Muscle of leg (tissue), 11 donors: ENCODE measurements around the gene DUSP8. TPM values are rescaled to one million over a fixed set of nuclear protein-coding genes. Genes with fewer than 3 reads are reported as not detected.
"Not testable (repeated sequence)": the region's sequence is repeated elsewhere in the genome, so short reads cannot be mapped to it uniquely, and the experiment has no call there.

Experiments
- DNase-seq: peaks from one replicate; pipeline ENCODE4 v3.0.0; 2013
- H3K27ac ChIP-seq: one replicate; pipeline ENCODE4 v1.5.1; 2013; ENCODE audit warnings: mild to moderate bottlenecking, low read length, control low read depth
- H3K27me3 ChIP-seq: one replicate; pipeline ENCODE4 v1.6.1; 2013; ENCODE audit warnings: low read length; ENCODE audit not compliant: control insufficient read depth, insufficient read depth
- H3K36me3 ChIP-seq: one replicate; pipeline ENCODE4 v1.6.1; 2013; ENCODE audit warnings: low read length; ENCODE audit not compliant: control insufficient read depth, insufficient read depth
- H3K4me1 ChIP-seq: one replicate; pipeline ENCODE4 v1.6.1; 2013; ENCODE audit warnings: low read length; ENCODE audit not compliant: control insufficient read depth, insufficient read depth
- H3K4me3 ChIP-seq: one replicate; pipeline ENCODE4 v1.5.1; 2013; ENCODE audit warnings: low read length, control low read depth
- H3K9me3 ChIP-seq: replicated peaks from 2 replicates; pipeline ENCODE4 v1.6.1; 2013; ENCODE audit warnings: low read depth, low read length; ENCODE audit not compliant: control insufficient read depth
- WGBS: methylation state at CpG from one replicate; pipeline ENCODE4 v1.1.5; 2013; ENCODE audit warnings: missing lambda C conversion rate; ENCODE audit not compliant: insufficient coverage; 5-methylcytosine and 5-hydroxymethylcytosine counted together
- polyA plus RNA-seq, 8 donors: library from polyadenylated mRNA; unstranded; fragments of 120-200 nt; gene quantifications; one replicate each; pipeline versions ENCODE4 v1.2.1 to v1.2.3, GENCODE V29; 2013; ENCODE audit warnings: inconsistent platforms in 1 of 8, low replicate concordance in 1 of 8; ENCODE audit not compliant: insufficient read length in 8 of 8, insufficient read depth in 1 of 8
- total RNA-seq: library from RNA; stranded (reverse); fragments of 120-200 nt; gene quantifications from one replicate; pipeline ENCODE4 v1.2.4, GENCODE V29; 2013

DUSP8 gene
- total and polyA plus RNA-seq, 9 donors: 1.5 to 21.2 (median 15.4) TPM

DNA sequence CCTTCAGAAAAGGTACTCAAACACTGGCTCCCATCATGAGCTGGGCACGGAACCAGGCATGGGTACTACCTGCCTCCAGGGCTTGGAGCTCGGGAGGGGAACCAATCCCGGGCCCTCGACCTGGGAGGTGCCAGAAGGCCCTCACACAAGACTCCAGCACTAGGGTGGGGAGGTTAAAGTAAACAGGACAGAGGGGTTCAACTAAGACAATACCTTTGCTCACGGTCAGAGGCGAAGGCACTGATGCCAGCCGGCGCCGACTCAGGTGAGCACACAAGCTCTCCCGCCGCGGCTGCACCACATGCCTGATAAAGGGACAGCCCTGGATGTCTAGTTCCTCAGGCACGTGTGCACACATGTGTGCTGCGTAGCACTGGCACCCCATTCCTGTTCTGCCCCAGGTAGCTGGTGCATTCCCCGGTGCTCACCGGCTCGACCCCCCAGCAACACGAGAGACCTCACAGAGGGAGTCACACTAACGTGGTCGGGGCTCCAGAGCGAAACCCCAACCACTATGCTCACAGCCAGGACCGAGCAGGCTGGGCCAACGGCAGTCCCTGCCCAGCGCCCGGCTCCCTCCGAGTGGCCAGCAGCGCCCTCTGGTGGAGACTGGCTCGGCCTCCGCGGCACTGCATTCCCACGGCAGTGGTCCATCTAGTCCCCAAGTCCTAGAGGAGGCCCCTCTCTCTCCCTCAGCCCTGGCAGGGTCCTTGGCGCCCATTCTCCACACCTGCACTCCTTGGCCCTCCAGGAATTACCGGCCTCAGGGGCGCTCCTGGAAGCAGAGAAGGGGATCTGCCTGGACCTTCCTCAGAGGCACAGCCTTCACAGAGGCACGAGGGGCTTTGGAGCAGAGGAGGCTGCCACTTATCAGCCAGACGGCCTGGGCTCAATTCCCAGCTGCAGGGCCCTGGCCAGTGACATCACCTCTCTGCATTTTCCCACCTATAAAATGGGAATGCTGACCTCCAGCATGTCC is 56.7 kb downstream of the DUSP8 start:
- DNase-seq: peak; percentile 73

GRCh38 chr11:1514336-1515061 is 57.6 kb downstream of the DUSP8 start:
- DNase-seq: peak; percentile 76
- H3K9me3 ChIP-seq: no peaks in the 10 kb centered on the region

More for the DNA sequence above, 56.7 kb downstream of the DUSP8 start:
- Histone ChIP-seq H3K9me3 (no peaks in the 10 kb centered on the region), H3K4me3 (no peak overlapping the region), H3K27me3 (no peaks in the 10 kb centered on the region), H3K4me1 (peaks cover 26% of the 10 kb centered on the region), H3K36me3 (no peaks in the 10 kb centered on the region), H3K27ac (no peak overlapping the region)
- WGBS: 34% methylated on average over 28 of the region's 36 CpGs

GRCh38 chr11:1513326-1514296 is 58.5 kb downstream of the DUSP8 start:
- H3K27me3 ChIP-seq: no peaks in the 10 kb centered on the region
- peak overlapping the region; percentile 20 for H3K27ac ChIP-seq
- peaks cover 26% of the 10 kb centered on the region for H3K4me1 ChIP-seq
- H3K9me3 ChIP-seq: no peaks in the 10 kb centered on the region
- DNase-seq: peak; percentile 26
- H3K4me3 ChIP-seq: no peak overlapping the region
- WGBS: 77% methylated on average over 16 of the region's 23 CpGs
- no peaks in the 10 kb centered on the region for H3K36me3 ChIP-seq

More at GRCh38 chr11:1514336-1515061, 57.6 kb downstream of the DUSP8 start:
- Histone ChIP-seq H3K27ac (peak overlapping the region; percentile 20), H3K27me3 (no peaks in the 10 kb centered on the region), H3K4me3 (no peak overlapping the region), H3K36me3 (no peaks in the 10 kb centered on the region), H3K4me1 (peaks cover 26% of the 10 kb centered on the region)
- 36% methylated on average over 31 of the region's 31 CpGs for WGBS

DNA sequence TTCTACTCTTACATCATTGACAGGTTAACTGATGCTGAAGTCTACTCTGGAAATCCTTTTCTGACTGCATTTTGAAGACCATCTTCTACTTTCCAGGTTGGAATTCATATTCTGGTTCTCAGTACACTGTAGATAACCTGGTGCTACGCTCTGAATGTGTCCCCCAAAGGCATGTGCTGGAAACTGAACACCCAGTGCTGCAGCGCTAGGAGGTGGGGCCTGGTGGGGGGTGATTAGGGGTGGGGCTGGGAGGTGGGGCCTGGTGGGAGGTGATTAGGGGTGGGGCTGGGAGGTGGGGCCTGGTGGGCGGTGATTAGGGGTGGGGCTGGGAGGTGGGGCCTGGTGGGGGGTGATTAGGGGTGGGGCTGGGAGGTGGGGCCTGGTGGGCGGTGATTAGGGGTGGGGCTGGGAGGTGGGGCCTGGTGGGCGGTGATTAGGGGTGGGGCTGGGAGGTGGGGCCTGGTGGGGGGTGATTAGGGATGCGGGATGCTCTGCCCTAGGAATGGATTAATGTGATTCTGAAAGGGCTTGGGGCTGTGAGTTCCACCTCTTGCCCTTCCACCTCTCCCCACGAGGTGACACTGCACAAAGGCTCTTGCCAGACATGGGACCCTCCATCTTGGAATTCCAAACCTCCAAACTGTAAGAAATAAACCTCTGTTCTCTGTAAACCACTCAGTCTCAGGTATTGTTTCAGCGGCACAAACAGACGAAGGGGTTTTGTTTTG is 59.4 kb downstream of the DUSP8 start:
- WGBS: 25% methylated on average over 1 of the region's 9 CpGs
- peaks cover 35% of the 10 kb centered on the region for H3K4me1 ChIP-seq
- H3K9me3 ChIP-seq, H3K4me3 ChIP-seq, H3K36me3 ChIP-seq, H3K27me3 ChIP-seq, H3K27ac ChIP-seq, DNase-seq: not testable (repeated sequence)

DNA sequence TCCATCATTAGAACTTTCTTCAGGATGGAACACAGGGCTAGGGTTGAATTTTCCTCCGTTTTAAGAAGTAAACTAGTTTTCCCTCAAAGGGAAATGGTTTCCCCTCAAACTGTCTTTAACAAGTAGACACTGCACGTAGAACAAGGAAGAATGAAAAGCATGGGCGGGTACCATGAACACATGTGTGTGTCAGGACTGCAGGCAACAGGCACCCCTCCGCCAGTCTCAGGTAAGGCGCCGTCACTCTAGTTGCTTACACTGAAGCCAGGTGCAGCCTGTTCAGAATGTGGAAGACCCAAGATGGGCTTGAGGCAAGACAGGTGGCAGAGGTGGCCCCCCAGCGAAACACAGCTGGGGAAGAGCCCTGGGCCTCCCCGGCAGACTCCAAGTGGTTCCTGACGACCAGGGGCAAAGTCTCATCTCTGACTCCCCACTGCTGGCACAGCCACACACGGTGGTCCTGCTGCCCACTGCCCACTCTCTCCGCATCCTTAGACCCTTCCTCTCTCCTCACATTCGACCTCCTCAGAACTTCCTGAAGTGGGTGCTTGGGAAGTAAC is 60.1 kb downstream of the DUSP8 start:
- Histone ChIP-seq H3K36me3 (no peaks in the 10 kb centered on the region), H3K9me3 (no peaks in the 10 kb centered on the region), H3K27me3 (no peaks in the 10 kb centered on the region), H3K4me3 (no peak overlapping the region), H3K4me1 (peaks cover 42% of the 10 kb centered on the region), H3K27ac (no peak overlapping the region)
- WGBS: 83% methylated on average over 10 of the region's 12 CpGs
- DNase-seq: no peak

- Histone ChIP-seq H3K36me3 (no peaks in the 10 kb centered on the region), H3K9me3 (no peaks in the 10 kb centered on the region), H3K4me1 (peaks cover 48% of the 10 kb centered on the region), H3K4me3 (no peak overlapping the region), H3K27ac (no peak overlapping the region), H3K27me3 (no peaks in the 10 kb centered on the region)
- no peak for DNase-seq
- 70% methylated on average over 7 of the region's 11 CpGs for WGBS
These were observed 61.1 kb downstream of the DUSP8 start for GRCh38 chr11:1510928-1511327.

- H3K27ac ChIP-seq, H3K36me3 ChIP-seq, DNase-seq, H3K9me3 ChIP-seq, H3K4me3 ChIP-seq, H3K27me3 ChIP-seq: not testable (repeated sequence)
- peaks cover 43% of the 10 kb centered on the region for H3K4me1 ChIP-seq
- WGBS: 69% methylated on average over 11 of the region's 18 CpGs
These were observed 61.7 kb downstream of the DUSP8 start for GRCh38 chr11:1510351-1510750.

- Histone ChIP-seq H3K36me3 (no peaks in the 10 kb centered on the region), H3K4me3 (no peak overlapping the region), H3K9me3 (no peaks in the 10 kb centered on the region), H3K27me3 (no peaks in the 10 kb centered on the region), H3K27ac (no peak overlapping the region), H3K4me1 (peaks cover 37% of the 10 kb centered on the region)
- DNase-seq: no peak
- 67% methylated on average over 1 of the region's 20 CpGs for WGBS
These were observed 62.3 kb downstream of the DUSP8 start for GRCh38 chr11:1509626-1510255.
